ENCODE results near the gene NLK.

- no peak for TF ChIP-seq CTCF (IDR thresholded peaks at IDR 0.05; ENCODE audit: borderline replicate concordance, extremely low read depth, low read length, poor library complexity, severe bottlenecking)
- TF ChIP-seq EZH2 (IDR thresholded peaks at IDR 0.05; ENCODE audit: borderline replicate concordance, low read depth, low read length, severe bottlenecking) = no peak
Observed at GRCh38 chr17:28130472-28130871, 88.0 kb downstream of the NLK start.
